GM19467 (cell line): Measurements from ENCODE around the gene CD2.

Source experiments
- ATAC-seq: cut with Tn5 transposase; IDR thresholded peaks from one replicate; pipeline ENCODE4 v1.9.1; 2021; ENCODE audit warnings: mild to moderate bottlenecking, moderate library complexity; ENCODE audit not compliant: unreplicated experiment

CD2 gene, protein sequence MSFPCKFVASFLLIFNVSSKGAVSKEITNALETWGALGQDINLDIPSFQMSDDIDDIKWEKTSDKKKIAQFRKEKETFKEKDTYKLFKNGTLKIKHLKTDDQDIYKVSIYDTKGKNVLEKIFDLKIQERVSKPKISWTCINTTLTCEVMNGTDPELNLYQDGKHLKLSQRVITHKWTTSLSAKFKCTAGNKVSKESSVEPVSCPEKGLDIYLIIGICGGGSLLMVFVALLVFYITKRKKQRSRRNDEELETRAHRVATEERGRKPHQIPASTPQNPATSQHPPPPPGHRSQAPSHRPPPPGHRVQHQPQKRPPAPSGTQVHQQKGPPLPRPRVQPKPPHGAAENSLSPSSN

DNA sequence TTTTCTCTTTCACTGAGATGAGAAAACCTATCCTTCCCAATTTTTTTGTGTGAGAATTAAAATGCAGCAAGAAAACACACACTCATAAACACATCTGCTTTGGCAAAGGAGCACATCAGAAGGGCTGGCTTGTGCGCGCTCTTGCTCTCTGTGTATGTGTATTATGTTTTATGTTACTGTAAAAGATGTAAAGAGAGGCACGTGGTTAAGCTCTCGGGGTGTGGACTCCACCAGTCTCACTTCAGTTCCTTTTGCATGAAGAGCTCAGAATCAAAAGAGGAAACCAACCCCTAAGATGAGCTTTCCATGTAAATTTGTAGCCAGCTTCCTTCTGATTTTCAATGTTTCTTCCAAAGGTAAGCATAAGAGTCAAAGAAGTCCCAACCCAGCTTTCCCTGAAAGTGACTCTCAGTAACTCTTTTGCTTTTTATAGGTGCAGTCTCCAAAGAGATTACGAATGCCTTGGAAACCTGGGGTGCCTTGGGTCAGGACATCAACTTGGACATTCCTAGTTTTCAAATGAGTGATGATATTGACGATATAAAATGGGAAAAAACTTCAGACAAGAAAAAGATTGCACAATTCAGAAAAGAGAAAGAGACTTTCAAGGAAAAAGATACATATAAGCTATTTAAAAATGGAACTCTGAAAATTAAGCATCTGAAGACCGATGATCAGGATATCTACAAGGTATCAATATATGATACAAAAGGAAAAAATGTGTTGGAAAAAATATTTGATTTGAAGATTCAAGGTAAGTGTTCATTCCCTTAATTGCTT lies at the start of gene CD2:
TSS of gene CD2 (plus strand) at position 233 of the 780 bp plus-strand sequence. CDS start at position 296, 63 bp downstream.
- no peak for ATAC-seq

DNA sequence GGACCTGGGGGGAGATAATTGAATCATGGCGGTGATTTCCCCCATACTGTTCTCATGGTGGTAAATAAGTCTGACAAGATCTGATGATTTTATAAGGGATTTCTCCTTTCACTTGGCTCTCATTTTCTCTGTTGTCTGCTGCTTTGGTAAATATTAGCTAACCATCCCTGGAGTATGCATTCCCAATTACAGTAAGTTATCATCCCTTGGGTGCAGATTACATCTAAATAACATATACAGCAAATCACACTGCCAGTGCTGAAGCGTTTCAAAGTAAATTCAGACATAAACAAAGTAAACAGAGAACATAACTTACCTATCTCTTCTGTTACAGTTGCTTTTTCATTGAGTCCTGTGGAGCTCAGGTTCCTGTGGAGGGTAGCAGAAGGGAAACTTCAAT lies 48.1 kb upstream of the CD2 start:
- ATAC-seq, result no peak

DNA sequence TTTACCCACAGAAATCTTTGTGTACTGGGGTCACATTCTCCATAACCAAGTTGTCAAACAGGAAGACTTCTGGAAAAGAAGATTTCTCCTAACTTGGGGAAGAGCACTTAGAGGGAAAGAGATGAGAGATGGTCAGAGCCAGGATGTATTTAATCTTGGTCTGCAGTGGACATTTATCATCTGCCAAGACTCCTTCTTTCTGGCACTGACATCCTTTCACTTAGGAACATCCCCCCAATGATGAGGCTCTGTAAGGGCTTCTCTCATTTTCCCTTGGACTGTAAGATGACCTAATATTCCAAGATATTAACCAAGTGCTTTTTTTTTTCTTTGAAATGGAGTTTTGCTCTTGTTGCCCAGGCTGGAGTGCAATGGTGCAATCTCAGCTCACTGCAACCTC lies 47.4 kb upstream of the CD2 start:
- no peak for ATAC-seq

DNA sequence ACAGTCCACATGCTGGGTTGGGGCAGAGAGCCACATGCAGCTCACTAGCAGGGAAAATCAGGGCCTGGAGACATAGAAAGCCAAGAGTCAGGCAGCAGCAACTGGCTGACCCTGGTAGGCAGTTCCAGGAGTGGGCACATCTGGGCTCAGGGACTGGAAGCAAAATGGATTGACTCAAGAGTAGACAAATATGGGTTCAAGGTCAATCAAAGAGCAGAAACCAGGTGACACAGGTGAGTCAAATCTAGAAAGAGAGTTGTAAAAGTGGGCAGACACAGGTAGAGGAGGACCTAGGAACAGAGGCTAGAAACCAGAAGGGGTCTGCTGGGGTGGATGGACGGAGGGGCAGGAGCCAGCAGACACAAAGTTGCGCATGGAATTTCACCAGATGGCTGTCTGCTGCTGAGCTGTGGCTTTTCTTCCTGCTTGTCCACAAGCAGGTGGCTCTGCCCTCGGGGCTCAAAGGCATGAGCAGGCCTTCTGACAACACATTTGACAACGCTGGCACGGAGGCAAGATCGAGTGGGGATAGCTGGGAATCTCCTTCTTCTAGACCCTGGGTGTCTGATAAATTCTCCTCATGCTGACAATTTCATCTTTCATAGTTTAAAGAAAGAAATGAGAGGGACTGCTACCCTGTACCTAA lies 45.9 kb upstream of the CD2 start:
- ATAC-seq, result no peak

DNA sequence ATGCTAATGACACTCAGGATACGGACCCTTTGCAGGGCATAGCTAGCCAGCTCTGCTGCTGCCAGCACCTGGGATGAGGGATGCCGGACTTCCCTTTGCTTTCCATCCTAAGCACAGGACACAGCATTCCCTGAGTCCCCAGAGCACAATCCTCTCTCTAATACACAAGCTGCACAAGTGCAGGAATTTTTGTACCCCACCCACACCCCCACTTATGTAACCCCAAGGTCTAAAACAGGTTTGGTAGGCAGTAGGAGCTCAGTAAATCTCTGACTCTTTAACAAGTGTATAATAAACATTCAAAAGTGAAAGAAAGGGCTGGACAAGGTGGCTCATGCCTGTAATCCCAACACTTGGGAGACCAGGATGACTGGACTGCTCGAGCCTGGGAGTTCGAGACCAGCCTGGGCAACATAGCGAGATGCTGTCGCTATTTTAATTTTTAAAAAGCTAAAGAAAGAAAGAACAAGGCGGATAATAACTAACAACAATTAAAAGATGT lies 44.5 kb upstream of the CD2 start:
- ATAC-seq, result no peak

DNA sequence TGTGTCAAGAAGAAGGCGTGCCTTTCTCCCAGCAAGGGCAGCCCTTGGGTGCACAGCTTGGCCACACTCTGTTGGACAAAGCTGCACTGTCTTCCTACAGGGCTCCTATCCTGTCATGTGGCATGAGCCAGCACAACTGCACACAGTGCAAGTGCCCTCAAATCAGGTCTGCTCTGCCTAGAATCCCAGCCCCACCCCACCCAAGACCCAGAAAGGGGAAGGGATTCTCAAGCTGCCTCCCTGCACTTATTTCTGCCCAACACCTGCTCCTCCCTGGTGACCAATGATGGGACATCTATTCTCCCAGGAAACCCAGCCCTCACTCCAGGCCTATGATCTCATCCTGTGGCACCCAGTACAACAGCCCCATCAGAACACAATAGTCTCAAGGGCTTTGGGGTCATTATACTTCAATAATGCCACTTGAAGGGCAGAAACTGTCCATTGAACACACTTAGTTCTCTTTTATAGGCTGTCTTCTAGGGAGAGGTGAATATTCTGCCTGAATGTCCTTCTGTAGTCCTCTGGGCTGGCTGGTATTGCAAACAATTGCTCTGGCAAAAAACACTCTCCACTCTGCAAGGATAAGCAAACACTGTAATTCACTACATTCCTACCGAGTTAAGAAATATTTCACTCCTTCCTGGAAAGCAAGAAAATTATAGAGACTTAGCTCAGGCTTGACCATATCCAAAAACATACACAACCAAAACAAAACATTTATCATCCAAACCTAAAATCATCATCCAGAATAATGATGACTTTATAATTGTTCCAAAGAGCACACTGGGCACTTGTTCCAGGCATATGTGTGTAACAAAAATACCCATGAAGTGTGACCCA lies 43.6 kb upstream of the CD2 start:
- ATAC-seq, result no peak

DNA sequence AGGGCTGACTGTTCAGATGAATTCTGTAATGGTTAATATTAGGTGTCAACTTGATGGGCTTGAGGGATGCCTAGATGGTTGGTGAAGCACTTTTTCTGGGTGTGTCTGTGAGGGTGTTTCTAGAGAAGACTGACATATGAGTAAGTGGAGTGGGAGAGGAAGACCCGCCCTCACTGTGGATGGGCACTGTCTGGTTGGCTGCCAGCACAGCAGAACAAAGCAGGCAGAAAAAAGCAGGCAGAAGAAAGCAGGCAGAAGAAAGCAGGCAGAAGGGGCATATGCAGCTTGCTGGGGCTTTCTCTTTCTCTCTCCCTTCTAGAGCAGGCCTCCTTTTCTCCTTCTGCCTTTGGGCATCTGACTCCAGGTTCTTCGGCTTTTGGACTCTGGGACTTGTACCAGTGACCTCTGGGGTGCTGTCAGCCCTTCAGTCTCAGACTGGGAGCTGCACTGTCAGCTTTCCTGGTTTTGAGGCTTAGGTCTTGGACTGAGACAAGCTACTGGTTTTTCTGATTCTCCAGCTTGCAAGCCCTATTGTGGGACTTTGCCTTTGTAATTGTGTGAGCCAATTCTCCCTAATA lies 42.9 kb upstream of the CD2 start:
- ATAC-seq, result no peak

DNA sequence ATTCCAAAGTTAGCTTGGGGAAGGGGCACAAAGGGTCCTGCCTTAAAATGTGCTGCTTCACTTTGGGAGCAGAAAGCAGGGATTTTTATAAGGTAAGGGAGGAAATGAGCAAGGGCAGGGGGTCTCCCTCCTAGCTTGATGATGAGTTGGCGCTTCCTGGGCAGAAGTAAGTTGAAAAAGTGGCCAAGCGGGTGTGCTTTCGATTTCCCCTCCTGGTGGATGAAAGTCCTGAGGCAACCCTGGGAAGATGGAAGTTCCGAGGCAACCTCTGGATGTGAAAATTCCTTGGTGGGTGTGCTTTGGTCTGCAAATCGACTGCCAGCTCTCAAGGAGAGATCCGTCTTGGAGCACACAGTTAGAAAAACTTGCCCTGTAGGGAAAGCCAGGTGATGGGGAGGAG lies 41.7 kb upstream of the CD2 start:
- ATAC-seq, result no peak

DNA sequence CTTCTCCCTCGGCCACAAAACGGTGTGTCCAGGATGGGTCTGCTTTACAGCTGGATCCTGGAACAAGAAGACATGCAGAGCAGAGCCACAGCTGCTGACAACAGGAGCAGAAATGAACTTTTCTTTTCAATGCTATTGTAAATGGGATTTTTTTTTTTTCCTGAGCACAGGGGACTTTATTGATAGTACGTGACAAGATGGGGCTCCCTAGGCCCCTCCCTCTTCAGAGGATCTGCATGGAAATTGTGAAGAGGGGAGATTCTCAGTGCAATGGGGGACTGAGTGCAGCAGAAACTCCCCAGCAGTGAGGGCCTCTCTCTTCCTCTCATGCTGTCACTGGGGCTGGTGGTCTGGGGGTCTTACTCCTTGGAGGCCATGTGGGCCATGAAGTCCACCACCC lies 40.8 kb upstream of the CD2 start:
- no peak for ATAC-seq

DNA sequence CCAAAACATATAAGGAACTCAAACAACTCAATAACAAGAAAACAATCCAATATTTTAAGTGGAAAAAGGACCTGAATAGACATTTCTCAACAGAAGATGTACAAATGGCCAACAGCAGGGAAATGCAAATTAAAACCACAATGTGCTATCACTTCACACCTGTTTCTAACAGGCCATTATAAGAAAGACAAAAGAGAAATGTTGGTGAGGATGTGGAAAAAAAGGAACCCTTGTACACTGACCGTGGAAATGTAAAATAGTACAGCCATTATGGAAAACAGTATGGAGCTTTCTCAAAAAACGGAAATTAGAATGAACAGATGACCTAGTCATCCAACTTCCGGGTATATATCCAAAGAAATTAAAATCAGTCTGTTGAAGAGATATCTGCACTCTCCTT lies 37.8 kb upstream of the CD2 start:
- ATAC-seq, result no peak

DNA sequence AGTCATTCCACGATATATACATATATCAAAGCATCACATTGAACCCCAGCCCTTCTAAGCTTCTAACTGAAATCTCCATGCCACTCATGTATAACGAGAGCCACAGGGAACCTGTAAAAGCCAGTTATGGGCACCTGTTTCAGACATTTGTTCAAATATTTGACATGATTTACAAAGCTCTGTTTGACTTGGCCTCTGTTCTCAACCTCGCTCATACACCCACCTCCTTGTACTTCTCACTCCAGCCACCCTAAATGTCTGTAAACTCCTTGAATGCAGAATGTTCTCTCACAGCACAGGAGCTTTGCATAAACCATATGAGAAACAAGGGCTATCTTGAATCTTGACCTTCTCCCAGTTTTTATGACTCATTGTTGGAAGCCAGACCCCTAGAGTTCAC lies 36.9 kb upstream of the CD2 start:
- ATAC-seq, result no peak

DNA sequence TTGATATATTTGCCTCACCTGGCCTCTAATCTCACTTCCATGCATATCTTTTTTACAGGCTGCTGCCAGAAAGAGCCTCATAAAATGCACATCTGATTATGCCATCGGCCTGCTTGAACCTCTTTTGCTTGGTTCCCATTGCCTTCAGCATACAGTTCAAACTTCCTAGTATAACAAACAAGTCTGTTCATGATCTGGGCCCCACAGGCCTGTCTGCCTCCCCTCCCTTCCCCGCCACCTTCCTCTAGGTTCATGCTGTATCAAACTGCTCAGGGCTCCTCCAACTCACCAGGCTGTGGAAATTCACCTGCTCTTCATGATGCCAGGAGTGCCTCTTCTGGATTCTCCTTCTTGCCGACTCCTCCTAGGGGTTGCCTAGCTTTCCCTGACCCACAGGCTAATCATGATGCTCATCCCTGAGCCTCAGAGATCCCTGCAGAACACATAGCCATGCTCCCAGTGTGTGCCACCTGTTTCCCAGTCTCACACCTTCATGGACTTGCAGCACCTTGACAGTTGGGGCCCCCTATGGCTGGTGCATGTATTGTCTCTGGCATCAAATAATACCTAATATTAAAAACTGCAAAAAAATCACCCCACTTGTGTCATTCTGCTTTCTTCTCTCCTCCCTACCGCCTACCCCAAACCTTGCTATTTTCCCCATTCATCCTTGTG lies 33.7 kb upstream of the CD2 start:
- ATAC-seq, result no peak

DNA sequence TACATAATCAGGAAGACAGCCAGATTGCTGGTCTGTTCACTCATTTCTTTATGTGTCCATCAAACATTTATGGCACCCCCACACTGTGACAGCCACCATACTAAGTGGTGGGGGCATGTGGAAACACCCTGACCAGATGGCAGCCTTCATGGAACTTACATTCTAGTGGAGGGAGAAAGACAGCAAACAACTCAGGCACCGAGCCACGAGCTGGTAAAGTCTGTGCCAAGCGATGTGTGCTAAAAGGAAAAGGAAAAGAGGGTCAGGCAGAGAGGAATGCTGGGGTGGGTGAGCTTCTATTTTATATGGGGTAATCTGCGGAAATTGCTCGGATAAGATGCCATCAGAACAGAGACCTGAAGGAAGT lies 33.2 kb upstream of the CD2 start:
- no peak for ATAC-seq

DNA sequence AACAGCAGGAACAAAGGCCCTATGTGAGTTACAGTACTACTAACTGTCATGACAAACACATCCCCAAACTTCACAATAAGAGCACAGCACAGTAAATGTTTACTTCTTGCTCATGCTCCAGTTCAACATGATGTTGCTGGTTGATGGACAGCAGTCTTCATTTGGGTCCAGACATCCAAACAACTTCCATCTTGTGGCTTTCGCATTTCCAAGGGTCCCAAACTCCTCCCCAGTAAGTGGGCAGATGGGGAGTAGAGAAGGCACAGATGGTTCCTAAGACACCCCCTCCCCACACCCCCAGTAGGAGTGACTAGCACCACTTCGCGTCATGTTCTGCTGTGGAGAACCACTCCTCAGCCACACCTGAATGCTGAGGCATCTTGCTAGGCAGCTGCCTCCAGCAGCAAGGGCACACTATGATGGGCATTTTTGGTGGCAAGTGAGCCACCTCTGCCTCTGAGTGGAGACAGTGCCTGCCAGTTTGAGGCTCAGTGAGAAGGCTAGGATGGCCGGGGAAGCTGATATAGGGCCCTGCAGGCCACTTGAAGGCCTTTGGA lies 32.7 kb upstream of the CD2 start:
- ATAC-seq, result no peak

DNA sequence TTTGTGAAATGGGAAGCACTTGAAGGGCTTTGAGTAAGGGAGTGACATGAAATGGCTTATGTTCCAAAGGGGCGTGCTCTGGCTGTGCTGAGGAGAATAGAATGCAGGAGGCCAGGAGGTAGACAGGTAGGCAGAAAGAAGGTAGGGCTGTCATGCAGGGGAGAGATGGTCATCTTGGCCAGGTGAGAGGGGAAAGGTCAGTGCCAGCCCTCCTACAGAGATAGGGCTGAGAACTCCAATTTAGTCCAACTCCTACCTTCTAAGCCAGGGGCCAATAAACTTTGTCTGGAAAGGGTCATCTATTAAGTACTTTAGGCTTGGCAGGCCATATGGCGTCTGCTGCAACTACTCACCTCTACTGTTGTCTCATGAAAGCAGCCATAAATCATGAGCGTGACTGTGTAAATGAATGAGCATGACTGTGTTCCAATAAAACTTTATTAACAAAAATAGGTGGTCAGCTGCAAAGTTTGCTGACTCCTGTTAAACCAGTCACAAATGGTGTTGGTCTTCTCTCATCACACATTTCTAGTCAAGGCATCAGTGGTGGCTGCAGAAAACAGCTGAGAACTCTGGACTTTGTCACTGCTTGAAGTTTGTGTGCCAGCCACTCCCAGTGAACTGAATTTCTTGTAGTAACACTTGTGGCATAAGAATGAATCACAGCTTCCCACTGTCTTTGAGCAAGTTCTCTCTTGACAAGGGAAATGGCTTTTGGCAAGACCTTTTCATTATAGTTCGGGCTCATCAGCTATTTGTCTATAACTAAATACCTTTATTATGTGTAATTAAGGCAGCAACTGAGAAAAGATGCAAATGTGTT lies 32.0 kb upstream of the CD2 start:
- no peak for ATAC-seq

DNA sequence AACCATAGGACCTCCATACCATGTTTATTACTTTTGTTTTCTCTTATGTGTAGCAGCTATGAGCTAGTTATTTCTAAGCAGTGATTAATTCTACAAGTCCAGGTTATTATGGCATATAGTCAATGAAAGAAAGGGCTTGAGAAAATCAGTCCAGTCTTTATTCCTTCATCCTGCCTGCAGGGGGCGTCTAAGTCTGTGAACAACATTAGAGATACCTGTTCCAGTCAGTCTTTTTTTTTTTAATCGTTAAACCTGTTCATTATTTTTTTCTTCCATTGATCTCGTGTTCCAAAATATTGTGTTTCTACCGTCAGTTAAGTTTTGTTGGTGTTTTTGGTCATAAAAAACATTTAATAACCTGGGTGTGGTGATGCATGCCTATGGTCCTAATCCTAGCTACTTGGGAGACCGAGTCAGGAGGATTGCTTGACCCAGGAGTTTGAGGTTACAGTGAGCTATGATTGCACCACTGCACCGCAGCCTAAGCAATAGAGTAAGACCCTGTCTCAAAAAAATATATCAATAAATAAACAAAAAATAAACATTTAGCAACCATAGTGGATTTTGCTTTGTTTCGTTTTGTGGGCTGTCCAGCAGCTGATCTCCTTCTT lies 29.4 kb upstream of the CD2 start:
- ATAC-seq, result no peak

DNA sequence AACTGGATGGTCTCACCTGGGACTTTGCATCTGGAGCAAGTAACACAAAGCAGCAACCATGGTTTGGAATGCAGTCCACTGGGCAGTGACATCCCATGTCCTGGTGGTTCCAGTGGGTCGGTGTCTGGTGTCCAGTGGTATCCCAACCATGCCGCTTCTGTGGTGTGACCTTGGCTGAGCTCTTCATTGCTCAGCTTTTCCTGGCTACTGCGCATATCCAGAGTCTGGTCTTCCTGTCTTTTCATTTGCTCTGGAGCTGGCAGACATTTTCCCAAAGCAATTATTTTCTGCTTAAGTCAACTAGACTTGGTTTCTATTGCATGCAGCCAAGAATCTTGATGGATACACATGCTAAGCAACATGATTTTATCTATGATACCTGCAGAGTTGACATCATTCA lies 28.4 kb upstream of the CD2 start:
- ATAC-seq, result no peak
